ENCODE results near the gene RAB8B.

DNA sequence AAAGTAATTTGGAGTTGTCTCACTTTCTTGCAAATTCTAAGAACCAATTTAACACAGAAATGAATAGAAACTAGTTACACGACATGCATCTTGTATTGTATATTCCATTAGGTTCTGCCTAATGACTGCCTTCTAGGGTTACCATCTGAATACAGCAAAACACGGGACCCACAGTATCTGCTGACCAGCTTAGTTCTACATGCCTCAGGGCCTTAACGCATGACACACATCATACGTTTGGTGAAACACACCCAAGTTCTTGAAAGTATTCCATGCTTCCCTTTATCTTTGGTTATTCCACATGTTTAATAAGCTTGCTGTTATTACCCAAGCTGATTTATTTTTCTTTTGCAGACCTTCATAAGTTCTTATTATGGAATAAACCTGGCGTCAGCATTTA lies 115.9 kb downstream of the RAB8B start:
- TF ChIP-seq HOXA7 (CRISPR knock-in tag; IDR thresholded peaks at IDR 0.05; ENCODE audit: borderline replicate concordance) (no peak), ZNF132 (tag by site-specific recombination; IDR thresholded peaks at IDR 0.05; ENCODE audit: borderline replicate concordance) (no peak), EGR2 (tag by site-specific recombination; IDR thresholded peaks at IDR 0.05; ENCODE audit: low read depth) (no peak)
- TF ChIP-seq, protein P1, sequence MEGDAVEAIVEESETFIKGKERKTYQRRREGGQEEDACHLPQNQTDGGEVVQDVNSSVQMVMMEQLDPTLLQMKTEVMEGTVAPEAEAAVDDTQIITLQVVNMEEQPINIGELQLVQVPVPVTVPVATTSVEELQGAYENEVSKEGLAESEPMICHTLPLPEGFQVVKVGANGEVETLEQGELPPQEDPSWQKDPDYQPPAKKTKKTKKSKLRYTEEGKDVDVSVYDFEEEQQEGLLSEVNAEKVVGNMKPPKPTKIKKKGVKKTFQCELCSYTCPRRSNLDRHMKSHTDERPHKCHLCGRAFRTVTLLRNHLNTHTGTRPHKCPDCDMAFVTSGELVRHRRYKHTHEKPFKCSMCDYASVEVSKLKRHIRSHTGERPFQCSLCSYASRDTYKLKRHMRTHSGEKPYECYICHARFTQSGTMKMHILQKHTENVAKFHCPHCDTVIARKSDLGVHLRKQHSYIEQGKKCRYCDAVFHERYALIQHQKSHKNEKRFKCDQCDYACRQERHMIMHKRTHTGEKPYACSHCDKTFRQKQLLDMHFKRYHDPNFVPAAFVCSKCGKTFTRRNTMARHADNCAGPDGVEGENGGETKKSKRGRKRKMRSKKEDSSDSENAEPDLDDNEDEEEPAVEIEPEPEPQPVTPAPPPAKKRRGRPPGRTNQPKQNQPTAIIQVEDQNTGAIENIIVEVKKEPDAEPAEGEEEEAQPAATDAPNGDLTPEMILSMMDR (tag by site-specific recombination; IDR thresholded peaks at IDR 0.05), result no peak
